Measurements from ENCODE around the gene LILRB5. TPM values are rescaled to one million over a fixed set of nuclear protein-coding genes. Genes with fewer than 3 reads are reported as not detected.

Gene LILRB5
- polyA plus RNA-seq, 3 donors = 0.14 to 1.1 (median 0.17) TPM

- intact Hi-C loops (cut with micrococcal nuclease) = loop anchor here in 1 of 2 donors (5.0 kb wide), 1 partner anchor 35 kb away; no protein-coding TSS in a partner anchor
- peak overlapping the region; percentile 82 to 92 for H3K27ac ChIP-seq (ENCODE audit: low read depth in 1 of 2, low read length in 2 of 2)
These were observed 9.8 kb downstream of the LILRB5 start for GRCh38 chr19:54247106-54247930.

More at GRCh38 chr19:54247106-54247930, 9.8 kb downstream of the LILRB5 start:
- DNase-seq = no peak
- Histone ChIP-seq H3K4me2 (replicated peaks; ENCODE audit: extremely low read depth, low read length, poor library complexity, severe bottlenecking) (peak overlapping the region; percentile 63), H3K4me1 (ENCODE audit: control insufficient read depth in 1 of 2, insufficient read depth in 2 of 2, low read length in 2 of 2) (peaks cover 55 to 57% of the 10 kb centered on the region in 2 donors), H3K4me3 (replicated peaks in 1 of 3; ENCODE audit: low read depth in 2 of 3, low read length in 3 of 3) (peak overlapping the region in 2 of 3 experiments; percentile 4 to 56), H2AFZ (ENCODE audit: insufficient read depth, low read depth, low read length, poor library complexity, severe bottlenecking) (no peak overlapping the region), H3K27me3 (ENCODE audit: control insufficient read depth in 2 of 2, insufficient read depth in 2 of 2, low read length in 2 of 2) (no peaks in the 10 kb centered on the region), H3K79me2 (ENCODE audit: insufficient read depth, low read length) (no peaks in the 10 kb centered on the region), H3K9ac (ENCODE audit: insufficient read depth, low read length, poor library complexity, severe bottlenecking) (peak overlapping the region; percentile 50), H4K20me1 (ENCODE audit: insufficient read depth, low read length) (no peaks in the 10 kb centered on the region), H3K9me3 (replicated peaks in 1 of 2; ENCODE audit: control insufficient read depth in 1 of 2, insufficient read depth in 1 of 2, low read length in 2 of 2) (no peaks in the 10 kb centered on the region), H3K36me3 (replicated peaks in 1 of 2; ENCODE audit: control insufficient read depth in 1 of 2, insufficient read depth in 2 of 2, low read length in 2 of 2) (no peaks in the 10 kb centered on the region)
- Mint-ChIP-seq H3K4me1 (peaks cover 55% of the 10 kb centered on the region), H3K9me3 (peaks cover 0 to 3% (median 0%) of the 10 kb centered on the region in 7 donors), H3K36me3 (peaks cover 0 to 3% of the 10 kb centered on the region in 2 donors), H3K27me3 (ENCODE audit: low read depth in 3 of 3) (peaks cover 1 to 12% (median 9%) of the 10 kb centered on the region in 3 donors), H3K4me3 (peak overlapping the region in 1 of 2 donors; percentile 82), H3K27ac (peak overlapping the region; percentile 95 to 99 (median 98))
- TF ChIP-seq CTCF (IDR thresholded peaks at IDR 0.05) = no peak
- 36% methylated on average over 6 of the region's 20 CpGs for WGBS (ENCODE audit: insufficient coverage)

Data from CD14-positive monocyte (primary cell).